GM12878 (cell line): ENCODE data around the gene HOXC12.

Experiments used
- DPF2 ChIP-seq: fragments of 450-650 bp; IDR thresholded peaks from 2 replicates; pipeline ENCODE4 v1.6.1; 2017; ENCODE audit warnings: mild to moderate bottlenecking
- YY1 ChIP-seq: IDR thresholded peaks from 2 replicates; pipeline ENCODE4 v1.6.1; 2011; ENCODE audit warnings: low read depth, mild to moderate bottlenecking, low read length
- TF ChIP-seq, protein P1 (sequence below): IDR thresholded peaks from 2 replicates; pipeline ENCODE4 v1.6.1; 2011; ENCODE audit warnings: borderline replicate concordance, low read depth, mild to moderate bottlenecking, moderate library complexity, low read length; ENCODE audit not compliant: insufficient read depth, poor library complexity, severe bottlenecking
- TF ChIP-seq, protein P2 (sequence below): IDR thresholded peaks from 2 replicates; pipeline ENCODE4 v1.6.1; 2012; ENCODE audit warnings: mild to moderate bottlenecking, low read depth, low read length
- TF ChIP-seq, protein P3 (sequence below), 3 experiments: IDR thresholded peaks in 2 of 3; conservative IDR thresholded peaks in 1 of 3; 2 replicates each; pipeline ENCODE4 v1.5.1; 2011; ENCODE audit warnings: low read depth in 3 of 3, low read length in 3 of 3, mild to moderate bottlenecking in 3 of 3, control low read depth in 2 of 3, moderate library complexity in 2 of 3, inconsistent platforms in 1 of 3, mixed read lengths in 1 of 3; ENCODE audit not compliant: control insufficient read depth in 2 of 3, insufficient read depth in 1 of 3; ENCODE audit errors: extremely low read depth in 1 of 3

DNA sequence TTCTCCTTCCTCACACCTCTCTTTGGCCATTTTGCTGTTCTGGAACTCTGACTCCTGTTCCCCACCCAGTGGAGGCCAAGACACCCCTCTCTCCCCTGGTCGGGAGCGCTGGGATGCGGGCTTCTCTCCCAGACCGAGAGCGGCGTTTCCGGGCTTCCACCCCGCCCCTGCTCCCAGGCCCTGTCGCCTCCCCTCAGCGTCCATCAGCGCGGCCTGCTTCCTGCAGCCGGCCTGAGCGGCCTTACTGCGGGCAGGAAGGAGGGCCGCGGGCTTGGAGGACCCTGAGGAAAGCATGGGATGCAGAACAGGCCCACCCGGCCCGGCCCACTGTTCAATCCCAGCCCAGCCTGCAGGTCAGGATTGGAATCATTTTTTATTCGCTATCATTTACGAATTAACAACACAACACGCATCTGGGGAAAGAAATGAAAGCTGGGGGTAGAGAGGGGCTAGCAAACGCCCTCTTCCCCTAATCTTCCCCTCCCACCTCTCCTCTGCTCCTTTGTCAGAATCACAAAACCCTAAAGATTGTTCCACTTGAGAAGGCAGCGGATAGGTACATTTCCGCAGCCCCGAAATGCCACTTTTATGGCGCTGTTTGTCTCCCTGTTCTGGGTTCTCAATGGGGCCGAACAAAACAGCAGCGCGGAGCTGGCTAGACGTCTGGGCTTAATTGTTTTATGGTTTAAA lies 50.3 kb downstream of the HOXC12 start:
- TF ChIP-seq, protein P1, sequence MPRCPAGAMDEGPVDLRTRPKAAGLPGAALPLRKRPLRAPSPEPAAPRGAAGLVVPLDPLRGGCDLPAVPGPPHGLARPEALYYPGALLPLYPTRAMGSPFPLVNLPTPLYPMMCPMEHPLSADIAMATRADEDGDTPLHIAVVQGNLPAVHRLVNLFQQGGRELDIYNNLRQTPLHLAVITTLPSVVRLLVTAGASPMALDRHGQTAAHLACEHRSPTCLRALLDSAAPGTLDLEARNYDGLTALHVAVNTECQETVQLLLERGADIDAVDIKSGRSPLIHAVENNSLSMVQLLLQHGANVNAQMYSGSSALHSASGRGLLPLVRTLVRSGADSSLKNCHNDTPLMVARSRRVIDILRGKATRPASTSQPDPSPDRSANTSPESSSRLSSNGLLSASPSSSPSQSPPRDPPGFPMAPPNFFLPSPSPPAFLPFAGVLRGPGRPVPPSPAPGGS, result no peak
- TF ChIP-seq YY1 (no peak), DPF2 (no peak)
- TF ChIP-seq, protein P2, sequence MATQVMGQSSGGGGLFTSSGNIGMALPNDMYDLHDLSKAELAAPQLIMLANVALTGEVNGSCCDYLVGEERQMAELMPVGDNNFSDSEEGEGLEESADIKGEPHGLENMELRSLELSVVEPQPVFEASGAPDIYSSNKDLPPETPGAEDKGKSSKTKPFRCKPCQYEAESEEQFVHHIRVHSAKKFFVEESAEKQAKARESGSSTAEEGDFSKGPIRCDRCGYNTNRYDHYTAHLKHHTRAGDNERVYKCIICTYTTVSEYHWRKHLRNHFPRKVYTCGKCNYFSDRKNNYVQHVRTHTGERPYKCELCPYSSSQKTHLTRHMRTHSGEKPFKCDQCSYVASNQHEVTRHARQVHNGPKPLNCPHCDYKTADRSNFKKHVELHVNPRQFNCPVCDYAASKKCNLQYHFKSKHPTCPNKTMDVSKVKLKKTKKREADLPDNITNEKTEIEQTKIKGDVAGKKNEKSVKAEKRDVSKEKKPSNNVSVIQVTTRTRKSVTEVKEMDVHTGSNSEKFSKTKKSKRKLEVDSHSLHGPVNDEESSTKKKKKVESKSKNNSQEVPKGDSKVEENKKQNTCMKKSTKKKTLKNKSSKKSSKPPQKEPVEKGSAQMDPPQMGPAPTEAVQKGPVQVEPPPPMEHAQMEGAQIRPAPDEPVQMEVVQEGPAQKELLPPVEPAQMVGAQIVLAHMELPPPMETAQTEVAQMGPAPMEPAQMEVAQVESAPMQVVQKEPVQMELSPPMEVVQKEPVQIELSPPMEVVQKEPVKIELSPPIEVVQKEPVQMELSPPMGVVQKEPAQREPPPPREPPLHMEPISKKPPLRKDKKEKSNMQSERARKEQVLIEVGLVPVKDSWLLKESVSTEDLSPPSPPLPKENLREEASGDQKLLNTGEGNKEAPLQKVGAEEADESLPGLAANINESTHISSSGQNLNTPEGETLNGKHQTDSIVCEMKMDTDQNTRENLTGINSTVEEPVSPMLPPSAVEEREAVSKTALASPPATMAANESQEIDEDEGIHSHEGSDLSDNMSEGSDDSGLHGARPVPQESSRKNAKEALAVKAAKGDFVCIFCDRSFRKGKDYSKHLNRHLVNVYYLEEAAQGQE, result no peak
- TF ChIP-seq, protein P3, sequence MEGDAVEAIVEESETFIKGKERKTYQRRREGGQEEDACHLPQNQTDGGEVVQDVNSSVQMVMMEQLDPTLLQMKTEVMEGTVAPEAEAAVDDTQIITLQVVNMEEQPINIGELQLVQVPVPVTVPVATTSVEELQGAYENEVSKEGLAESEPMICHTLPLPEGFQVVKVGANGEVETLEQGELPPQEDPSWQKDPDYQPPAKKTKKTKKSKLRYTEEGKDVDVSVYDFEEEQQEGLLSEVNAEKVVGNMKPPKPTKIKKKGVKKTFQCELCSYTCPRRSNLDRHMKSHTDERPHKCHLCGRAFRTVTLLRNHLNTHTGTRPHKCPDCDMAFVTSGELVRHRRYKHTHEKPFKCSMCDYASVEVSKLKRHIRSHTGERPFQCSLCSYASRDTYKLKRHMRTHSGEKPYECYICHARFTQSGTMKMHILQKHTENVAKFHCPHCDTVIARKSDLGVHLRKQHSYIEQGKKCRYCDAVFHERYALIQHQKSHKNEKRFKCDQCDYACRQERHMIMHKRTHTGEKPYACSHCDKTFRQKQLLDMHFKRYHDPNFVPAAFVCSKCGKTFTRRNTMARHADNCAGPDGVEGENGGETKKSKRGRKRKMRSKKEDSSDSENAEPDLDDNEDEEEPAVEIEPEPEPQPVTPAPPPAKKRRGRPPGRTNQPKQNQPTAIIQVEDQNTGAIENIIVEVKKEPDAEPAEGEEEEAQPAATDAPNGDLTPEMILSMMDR (IDR thresholded peaks at IDR 0.05 in 2 of 3, conservative IDR thresholded peaks at IDR 0.05 in 1 of 3; ENCODE audit: control insufficient read depth in 2 of 3, extremely low read depth in 1 of 3, insufficient read depth in 1 of 3, low read depth in 3 of 3, low read length in 3 of 3), result no peak
